Measurements from ENCODE around the gene DCD.

DCD gene

GRCh38 chr12:54605138-54605970 is 42.8 kb downstream of the DCD start:
- no peak for DNase-seq

- DNase-seq, result no peak
These were observed 43.7 kb downstream of the DCD start for GRCh38 chr12:54604436-54604835.

GRCh38 chr12:54603872-54604271 is 44.3 kb downstream of the DCD start:
- DNase-seq, result no peak

GRCh38 chr12:54603173-54603814 is 44.9 kb downstream of the DCD start:
- peak; percentile 69 for DNase-seq

- DNase-seq, result no peak
These were observed 45.5 kb downstream of the DCD start for GRCh38 chr12:54602661-54603060.

GRCh38 chr12:54601841-54602240 is 46.3 kb downstream of the DCD start:
- no peak for DNase-seq

- DNase-seq, result no peak
These were observed 49.2 kb downstream of the DCD start for GRCh38 chr12:54598970-54599369.

- peak; percentile 69 to 72 for DNase-seq
These were observed 51.6 kb downstream of the DCD start for GRCh38 chr12:54596526-54596946.

- DNase-seq, result no peak
These were observed 52.7 kb downstream of the DCD start for GRCh38 chr12:54595471-54595870.
